Neural progenitor cell (in vitro differentiated cells): ENCODE measurements around the gene PSD2.

Experiments used
- EZH2 ChIP-seq: fragments of 200-600 bp; sonication (generic); IDR thresholded peaks from 2 replicates; pipeline ENCODE4 v1.6.1; 2017; ENCODE audit warnings: antibody characterized with exemption, mild to moderate bottlenecking, moderate library complexity
- TF ChIP-seq, protein P1 (sequence below): fragments of 200-600 bp; sonication (generic); IDR thresholded peaks from 2 replicates; pipeline ENCODE4 v1.5.1; 2017; ENCODE audit warnings: antibody characterized with exemption, mild to moderate bottlenecking

DNA sequence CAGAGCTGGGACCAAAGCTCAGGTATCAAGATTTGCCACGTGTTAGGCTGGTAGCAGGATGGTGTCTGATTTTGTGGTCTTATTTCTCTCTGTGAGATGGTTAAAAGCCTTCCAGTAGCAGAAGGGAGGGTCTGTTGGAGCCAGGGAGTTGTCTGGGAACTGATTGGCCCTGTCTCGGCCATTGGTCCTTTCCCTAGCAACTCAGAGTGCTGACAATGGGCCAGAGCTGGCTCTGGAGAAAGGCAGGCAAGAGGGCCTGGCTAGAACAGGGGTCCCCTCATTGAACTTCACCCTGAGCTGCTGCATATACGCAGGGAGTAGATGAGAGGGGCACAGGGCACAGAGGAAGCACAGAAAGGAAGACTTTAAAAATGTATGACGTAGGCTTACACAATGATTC is 92.8 kb downstream of the PSD2 start:
- TF ChIP-seq, protein P1, sequence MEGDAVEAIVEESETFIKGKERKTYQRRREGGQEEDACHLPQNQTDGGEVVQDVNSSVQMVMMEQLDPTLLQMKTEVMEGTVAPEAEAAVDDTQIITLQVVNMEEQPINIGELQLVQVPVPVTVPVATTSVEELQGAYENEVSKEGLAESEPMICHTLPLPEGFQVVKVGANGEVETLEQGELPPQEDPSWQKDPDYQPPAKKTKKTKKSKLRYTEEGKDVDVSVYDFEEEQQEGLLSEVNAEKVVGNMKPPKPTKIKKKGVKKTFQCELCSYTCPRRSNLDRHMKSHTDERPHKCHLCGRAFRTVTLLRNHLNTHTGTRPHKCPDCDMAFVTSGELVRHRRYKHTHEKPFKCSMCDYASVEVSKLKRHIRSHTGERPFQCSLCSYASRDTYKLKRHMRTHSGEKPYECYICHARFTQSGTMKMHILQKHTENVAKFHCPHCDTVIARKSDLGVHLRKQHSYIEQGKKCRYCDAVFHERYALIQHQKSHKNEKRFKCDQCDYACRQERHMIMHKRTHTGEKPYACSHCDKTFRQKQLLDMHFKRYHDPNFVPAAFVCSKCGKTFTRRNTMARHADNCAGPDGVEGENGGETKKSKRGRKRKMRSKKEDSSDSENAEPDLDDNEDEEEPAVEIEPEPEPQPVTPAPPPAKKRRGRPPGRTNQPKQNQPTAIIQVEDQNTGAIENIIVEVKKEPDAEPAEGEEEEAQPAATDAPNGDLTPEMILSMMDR: no peak
- no peak for TF ChIP-seq EZH2
